Measurements from ENCODE around the gene EXOC8.
"Not testable (repeated sequence)": the region's sequence is repeated elsewhere in the genome, so short reads cannot be mapped to it uniquely, and the experiment has no call there.

The EXOC8 gene

DNA sequence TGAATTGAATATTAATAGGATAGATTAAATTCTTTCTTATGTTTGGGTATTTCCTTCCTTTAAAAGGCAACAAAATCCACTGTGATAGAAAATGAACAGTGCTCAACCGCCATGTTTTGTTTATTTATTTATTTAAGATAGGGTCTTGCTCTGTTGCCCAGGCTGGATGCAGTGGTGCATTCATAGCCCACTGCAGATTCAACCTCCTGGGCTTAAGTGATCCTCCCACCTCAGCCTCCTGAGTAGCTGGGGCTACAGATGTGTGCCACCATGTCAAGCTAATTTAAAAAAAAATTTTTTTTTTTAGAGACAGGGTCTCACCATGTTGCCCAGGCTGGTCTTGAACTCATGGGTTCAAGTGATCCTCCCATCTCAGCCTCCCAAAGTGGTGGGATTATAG lies 11.2 kb upstream of the EXOC8 start:
- DNase-seq: not testable (repeated sequence)

GRCh38 chr1:231348442-231348841 lies 10.8 kb upstream of the EXOC8 start:
- DNase-seq: no peak

DNA sequence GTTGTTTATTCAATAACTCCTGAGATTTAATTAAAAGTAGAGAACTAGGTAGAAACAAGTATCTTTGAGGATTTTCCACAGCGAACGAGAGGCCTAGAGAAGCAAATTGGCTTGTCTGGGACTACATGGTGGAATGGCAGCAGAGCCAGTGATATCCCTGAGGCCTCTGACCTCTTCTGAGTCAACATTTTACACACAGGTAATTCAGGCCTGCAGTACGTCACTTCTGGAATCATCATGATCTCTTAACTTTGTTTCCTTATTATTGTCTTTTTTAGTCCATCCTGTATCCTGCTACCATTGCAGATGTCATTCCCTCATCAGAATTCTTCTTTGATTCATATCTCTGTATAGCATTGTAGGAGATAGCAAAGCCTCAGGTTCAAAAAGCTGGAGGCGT lies 10.3 kb upstream of the EXOC8 start:
- DNase-seq: no peak

GRCh38 chr1:231340328-231341013 lies 2.8 kb upstream of the EXOC8 start:
- DNase-seq: no peak

GRCh38 chr1:231338270-231339128 lies 847 bp upstream of the EXOC8 start, which contains the start of gene SPRTN:
TSS of gene SPRTN (plus strand) at chr1:231338293. CDS start at chr1:231338384, 91 bp downstream.
- peak; percentile 69 for DNase-seq

- no peak for DNase-seq
Observed at GRCh38 chr1:231337043-231337471, 595 bp downstream of the EXOC8 start.

- no peak for DNase-seq
Observed at GRCh38 chr1:231335663-231336602, 1.7 kb downstream of the EXOC8 start.

DNA sequence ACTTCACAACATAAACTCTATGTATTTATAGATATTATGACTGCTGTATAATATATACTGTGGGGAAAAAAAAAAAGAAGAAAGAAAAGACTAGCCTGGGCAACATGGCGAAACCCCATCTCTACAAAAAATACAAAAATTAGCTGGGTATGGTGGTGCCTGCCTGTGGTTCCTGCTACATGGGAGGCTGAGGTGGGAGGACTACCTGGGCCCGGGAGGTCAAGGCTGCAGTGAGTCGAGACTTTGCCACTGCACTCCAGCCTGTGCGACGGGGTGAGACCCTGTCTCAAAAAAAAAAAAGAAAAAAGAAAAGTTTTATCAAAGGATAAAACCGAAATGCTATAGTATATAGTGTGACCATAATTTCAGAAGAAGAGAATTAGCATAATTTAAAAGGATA lies 2.7 kb downstream of the EXOC8 start:
- DNase-seq: no peak

DNA sequence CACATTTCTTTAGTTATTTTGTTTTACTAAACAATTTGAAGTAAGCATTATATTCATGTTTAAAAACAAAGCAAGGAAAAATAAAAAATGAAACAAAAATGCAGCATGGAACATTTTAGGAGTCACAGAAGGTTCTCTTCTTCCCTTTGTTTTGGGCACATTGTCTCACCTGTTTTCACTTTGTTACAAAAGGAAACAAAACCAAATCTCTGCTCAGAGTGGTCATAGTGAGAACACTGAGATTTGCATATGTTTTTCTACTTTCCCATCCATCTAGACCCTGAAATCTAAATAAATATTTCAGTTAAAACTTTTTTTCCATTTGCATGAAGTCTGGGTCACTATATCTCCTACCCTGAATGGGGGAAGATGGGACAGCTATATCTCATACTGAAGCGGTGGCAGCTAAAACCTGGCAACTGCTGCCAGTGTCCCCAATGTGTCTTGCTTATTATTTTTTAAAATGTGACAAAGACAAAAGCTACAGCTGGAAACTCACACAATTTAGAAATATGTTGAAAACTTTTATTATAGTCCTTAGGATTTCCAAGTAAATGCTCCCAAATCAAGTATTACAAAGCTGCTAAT lies 3.5 kb downstream of the EXOC8 start:
- no peak for DNase-seq

GRCh38 chr1:231332761-231333160 lies 4.9 kb downstream of the EXOC8 start:
- DNase-seq: no peak

DNA sequence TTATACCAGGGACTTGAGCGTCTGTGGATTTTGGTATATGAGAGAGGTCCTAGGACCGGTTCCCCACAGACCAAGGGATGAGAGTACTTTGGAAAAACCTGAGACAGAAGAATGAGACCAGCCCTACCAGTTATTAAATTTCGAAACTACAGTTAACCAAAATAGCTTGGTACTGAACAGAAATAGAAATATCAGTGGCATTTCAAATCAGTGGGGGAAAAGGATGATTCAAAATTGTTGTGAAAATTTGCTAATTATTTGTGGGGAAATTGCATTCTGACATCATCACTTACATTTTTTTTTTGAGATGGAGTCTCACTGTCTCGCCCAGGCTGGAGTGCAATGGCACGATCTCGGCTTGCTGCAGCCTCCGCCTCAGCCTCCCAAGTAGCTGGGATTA lies 8.2 kb downstream of the EXOC8 start:
- DNase-seq: no peak

DNA sequence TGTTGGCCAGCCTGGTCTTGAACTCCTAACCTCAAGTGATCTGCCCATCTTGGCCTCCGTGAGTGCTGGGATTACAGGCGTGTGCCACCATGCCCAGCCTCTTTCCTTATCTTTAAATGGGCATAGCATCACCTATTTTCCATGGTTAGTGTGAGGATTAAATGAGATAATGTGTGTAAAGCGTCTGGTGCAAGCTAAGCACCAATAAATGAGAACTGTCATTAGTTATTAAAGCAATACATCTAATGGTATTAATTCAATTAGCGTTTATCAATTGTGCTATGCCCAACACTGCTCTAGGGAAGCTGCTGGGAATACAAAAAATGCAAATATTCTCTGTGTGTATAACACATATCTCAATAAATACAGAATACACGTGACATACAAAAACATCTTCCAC lies 10.0 kb downstream of the EXOC8 start:
- DNase-seq: no peak

GRCh38 chr1:231326248-231326647 lies 11.4 kb downstream of the EXOC8 start:
- no peak for DNase-seq

- no peak for DNase-seq
Observed at GRCh38 chr1:231324660-231325059, 13.0 kb downstream of the EXOC8 start.

GRCh38 chr1:231322880-231323530 lies 14.6 kb downstream of the EXOC8 start:
- no peak for DNase-seq

GRCh38 chr1:231319080-231319479 lies 18.6 kb downstream of the EXOC8 start:
- no peak for DNase-seq

- no peak for DNase-seq
Observed at GRCh38 chr1:231318568-231318967, 19.1 kb downstream of the EXOC8 start.

- no peak for DNase-seq
Observed at GRCh38 chr1:231318015-231318355, 19.7 kb downstream of the EXOC8 start.

DNA sequence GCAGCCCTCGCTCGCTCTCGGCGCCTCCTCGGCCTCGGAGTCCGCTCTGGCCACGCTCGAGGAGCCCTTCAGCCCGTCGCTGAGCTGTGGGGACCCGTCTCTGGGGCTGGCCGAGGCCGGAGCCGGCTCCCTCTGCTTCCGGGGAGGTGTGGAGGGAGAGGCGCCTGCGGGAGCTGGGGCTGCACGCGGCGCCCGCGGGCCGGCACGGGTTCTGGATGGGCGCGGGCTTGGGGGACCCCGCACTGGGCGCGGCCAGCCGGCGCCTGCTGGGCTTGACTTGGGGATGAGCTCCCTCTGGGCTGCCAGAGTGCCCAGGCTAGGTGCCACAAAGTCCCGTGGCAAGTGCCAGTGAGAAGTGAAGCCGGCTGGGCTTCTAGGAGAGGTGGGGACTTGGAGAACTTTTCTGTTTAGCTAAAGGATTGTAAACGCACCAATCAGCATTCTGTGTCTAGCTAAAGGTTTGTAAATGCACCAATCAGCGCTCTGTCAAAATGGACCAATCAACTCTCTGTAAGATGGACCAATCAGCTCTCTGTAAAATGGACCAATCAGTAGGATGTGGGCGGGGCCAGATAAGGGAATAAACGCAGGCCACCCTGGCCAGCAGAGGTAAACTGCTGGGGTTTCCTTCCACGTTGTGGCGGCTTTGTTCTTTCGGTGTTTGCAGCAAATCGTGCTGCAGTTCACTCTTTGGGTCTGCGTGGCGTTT lies 20.2 kb downstream of the EXOC8 start:
- no peak for DNase-seq

DNA sequence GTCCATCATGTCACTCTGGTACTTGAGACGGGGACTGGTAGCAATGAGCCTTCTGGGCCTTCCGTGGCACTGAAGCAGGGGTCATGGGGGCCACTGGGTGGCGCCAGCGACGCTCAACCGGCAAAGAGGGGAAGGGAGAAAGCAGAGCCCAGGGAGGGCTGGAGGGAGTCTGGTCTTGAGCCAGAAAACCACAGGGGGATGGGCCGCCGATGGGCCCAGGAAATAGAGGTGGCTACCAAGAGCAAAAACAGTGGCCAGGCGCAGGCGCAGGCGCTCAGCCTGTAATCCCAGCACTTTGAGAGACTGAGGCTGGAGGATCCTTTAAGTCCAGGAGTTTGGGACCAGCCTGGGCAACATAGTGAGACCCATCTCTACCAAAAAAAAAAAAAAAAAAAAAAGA lies 21.8 kb downstream of the EXOC8 start:
- DNase-seq: peak; percentile 25

- DNase-seq: no peak
Observed at GRCh38 chr1:231313661-231314060, 24.0 kb downstream of the EXOC8 start.

- no peak for DNase-seq
Observed at GRCh38 chr1:231312432-231312788, 25.2 kb downstream of the EXOC8 start.
